ENCODE measurements around the gene SPEF1. TPM values are rescaled to one million over a fixed set of nuclear protein-coding genes. Genes with fewer than 3 reads are reported as not detected.

Gene SPEF1
- total RNA-seq, 1 experiment from 2014 or later, result 0.24 TPM

DNA sequence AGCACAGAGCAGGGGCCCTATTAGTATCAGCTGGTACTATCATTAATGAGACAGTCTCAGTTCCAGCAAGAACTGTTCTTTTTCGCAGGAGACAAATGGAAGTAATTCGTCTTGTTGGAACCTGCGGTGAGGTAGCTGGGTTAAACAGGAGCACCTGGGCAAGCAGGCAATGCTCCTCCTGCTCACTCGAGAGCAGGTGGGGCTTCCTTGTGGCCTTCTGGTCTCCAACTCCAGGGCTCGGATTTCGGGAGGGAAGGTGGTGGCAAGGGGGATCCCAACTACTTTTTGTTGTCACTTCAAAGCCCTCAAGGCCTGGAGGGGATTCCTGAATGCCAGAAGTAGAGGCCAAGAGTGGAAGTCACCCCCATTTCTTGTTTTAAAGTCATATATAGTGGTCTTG lies 1.3 kb upstream of the SPEF1 start:
- Histone ChIP-seq H3K23me2 (ENCODE audit: insufficient read length, low read depth, low read length, poor library complexity, severe bottlenecking) (peaks cover 16% of the 10 kb centered on the region), H2BK12ac (ENCODE audit: insufficient read length, low read depth, low read length) (no peak overlapping the region), H3K27me3 (ENCODE audit: insufficient read depth, low read length) (peaks cover 2% of the 10 kb centered on the region; the same call in 1 of the 2 replicates), H3K23ac (ENCODE audit: insufficient read length, low read depth, low read length) (no peak overlapping the region), H2BK5ac (ENCODE audit: insufficient read length, low read length) (no peak overlapping the region), H4K20me1 (ENCODE audit: control insufficient read depth, insufficient read depth, insufficient read length) (no peaks in the 10 kb centered on the region), H2AFZ (ENCODE audit: low read length) (no peak overlapping the region), H4K5ac (ENCODE audit: insufficient read length, low read depth, low read length) (no peak overlapping the region), H3T11ph (ENCODE audit: low read length) (no peak overlapping the region), H2BK20ac (ENCODE audit: low read depth, low read length, poor library complexity, severe bottlenecking) (no peak overlapping the region), H2BK15ac (ENCODE audit: low read depth, low read length) (no peak overlapping the region), H3K56ac (ENCODE audit: insufficient read length, low read depth, low read length) (no peak overlapping the region), H3K9me3 (ENCODE audit: control insufficient read depth, low read depth, low read length) (no peaks in the 10 kb centered on the region), H3K14ac (ENCODE audit: insufficient read depth, low read length) (no peak overlapping the region), H2AK5ac (ENCODE audit: insufficient read length, low read length) (no peak overlapping the region), H4K8ac (replicated peaks; ENCODE audit: insufficient read length, low read depth, low read length) (no peak overlapping the region), H3K18ac (ENCODE audit: insufficient read length, low read depth, low read length) (no peak overlapping the region), H3K4me2 (ENCODE audit: insufficient read depth, insufficient read length, low read length) (no peak overlapping the region), H2BK120ac (ENCODE audit: low read depth, low read length, poor library complexity, severe bottlenecking) (no peak overlapping the region), H3K27ac (ENCODE audit: insufficient read length, low read depth, low read length) (no peak overlapping the region), H4K91ac (ENCODE audit: insufficient read length, low read depth, low read length) (no peak overlapping the region), H3K4ac (ENCODE audit: low read depth, low read length) (no peak overlapping the region), H3K9ac (ENCODE audit: extremely low read depth, insufficient read length, low read length) (no peak overlapping the region), H3K79me2 (ENCODE audit: insufficient read depth, low read length) (no peaks in the 10 kb centered on the region), H3K4me1 (ENCODE audit: insufficient read depth, low read length) (no peaks in the 10 kb centered on the region), H3K79me1 (ENCODE audit: insufficient read depth, low read depth, low read length, poor library complexity, severe bottlenecking) (no peaks in the 10 kb centered on the region)
- Mint-ChIP-seq H3K4me3 (peak overlapping the region in 1 of 2 experiments; percentile 46; a peak in 2 of 5 replicates), H3K27me3 (ENCODE audit: low read depth) (peaks cover 32% of the 10 kb centered on the region), H3K27ac (0 out of 7 replicates have a peak overlapping the region, but pooled peaks of 1 of the 3 experiments have one; percentile 23), H3K9me3 (no peaks in the 10 kb centered on the region), H3K4me1 (peaks cover 24 to 37% of the 10 kb centered on the region in 2 experiments), H3K36me3 (ENCODE audit: insufficient read depth in 1 of 3, low read depth in 3 of 3) (peaks cover 5 to 12% (median 8%) of the 10 kb centered on the region in 3 experiments)
- whole genome bisulfite sequencing (ENCODE audit: extremely low coverage, insufficient read length, low lambda C conversion rate), result no CpG with 5 or more reads among the region's 6 CpGs
- DNase-seq, result no peak
- no peak for TF ChIP-seq CTCF (conservative IDR thresholded peaks at IDR 0.05)

Measured in H9 (cell line).